GM18505 (cell line): ENCODE data around the gene DTD2.

Source experiments
- ATAC-seq: cut with Tn5 transposase; IDR thresholded peaks from one replicate; pipeline ENCODE4 v1.9.1; 2021; ENCODE audit not compliant: unreplicated experiment
- POLR2A ChIP-seq: IDR thresholded peaks from 4 replicates; pipeline ENCODE4 v1.6.1; 2011; ENCODE audit warnings: borderline replicate concordance; ENCODE audit not compliant: insufficient read depth, insufficient read length; ENCODE audit errors: extremely low read depth

Gene DTD2

GRCh38 chr14:31410048-31410650 is 47.2 kb downstream of the DTD2 start:
- no peak for TF ChIP-seq POLR2A
- no peak for ATAC-seq

- no peak for ATAC-seq
- TF ChIP-seq POLR2A = no peak
Measured at GRCh38 chr14:31408421-31408820, 48.9 kb downstream of the DTD2 start.

- no peak for ATAC-seq
Measured at GRCh38 chr14:31405599-31406232, 51.6 kb downstream of the DTD2 start.

GRCh38 chr14:31405106-31405505 is 52.2 kb downstream of the DTD2 start:
- ATAC-seq = no peak
- TF ChIP-seq POLR2A = no peak

More at GRCh38 chr14:31405599-31406232, 51.6 kb downstream of the DTD2 start:
- TF ChIP-seq POLR2A = no peak

- no peak for ATAC-seq
- TF ChIP-seq POLR2A = no peak
Measured at GRCh38 chr14:31403707-31404106, 53.6 kb downstream of the DTD2 start.

- no peak for TF ChIP-seq POLR2A
- ATAC-seq = no peak
Measured at GRCh38 chr14:31402764-31403439, 54.4 kb downstream of the DTD2 start.

- ATAC-seq = no peak
- TF ChIP-seq POLR2A = no peak
Measured at GRCh38 chr14:31401369-31401932, 55.9 kb downstream of the DTD2 start.

- no peak for TF ChIP-seq POLR2A
- ATAC-seq = no peak
Measured at GRCh38 chr14:31400031-31400638, 57.2 kb downstream of the DTD2 start.
